ENCODE measurements around the gene PIGC. TPM values are rescaled to one million over a fixed set of nuclear protein-coding genes. Genes with fewer than 3 reads are reported as not detected.
"Not testable (repeated sequence)": the region's sequence is repeated elsewhere in the genome, so short reads cannot be mapped to it uniquely, and the experiment has no call there.

Gene PIGC
- total RNA-seq, 1 experiment from 2014 or later, result 16.2 TPM

GRCh38 chr1:172442843-172443565 is 865 bp downstream of the PIGC start:
- no peak for TF ChIP-seq ZNF138 (CRISPR knock-in tag; conservative IDR thresholded peaks at IDR 0.05)
- TF ChIP-seq ATF1 (CRISPR knock-in tag; IDR thresholded peaks at IDR 0.05), result no peak
- no peak for TF ChIP-seq ESRRA (CRISPR knock-in tag; IDR thresholded peaks at IDR 0.05; ENCODE audit: borderline replicate concordance)
- TF ChIP-seq, protein P1, sequence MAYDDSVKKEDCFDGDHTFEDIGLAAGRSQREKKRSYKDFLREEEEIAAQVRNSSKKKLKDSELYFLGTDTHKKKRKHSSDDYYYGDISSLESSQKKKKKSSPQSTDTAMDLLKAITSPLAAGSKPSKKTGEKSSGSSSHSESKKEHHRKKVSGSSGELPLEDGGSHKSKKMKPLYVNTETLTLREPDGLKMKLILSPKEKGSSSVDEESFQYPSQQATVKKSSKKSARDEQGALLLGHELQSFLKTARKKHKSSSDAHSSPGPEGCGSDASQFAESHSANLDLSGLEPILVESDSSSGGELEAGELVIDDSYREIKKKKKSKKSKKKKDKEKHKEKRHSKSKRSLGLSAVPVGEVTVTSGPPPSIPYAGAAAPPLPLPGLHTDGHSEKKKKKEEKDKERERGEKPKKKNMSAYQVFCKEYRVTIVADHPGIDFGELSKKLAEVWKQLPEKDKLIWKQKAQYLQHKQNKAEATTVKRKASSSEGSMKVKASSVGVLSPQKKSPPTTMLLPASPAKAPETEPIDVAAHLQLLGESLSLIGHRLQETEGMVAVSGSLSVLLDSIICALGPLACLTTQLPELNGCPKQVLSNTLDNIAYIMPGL (CRISPR knock-in tag; IDR thresholded peaks at IDR 0.05), result no peak
- TF ChIP-seq FOXJ3 (CRISPR knock-in tag; IDR thresholded peaks at IDR 0.05; ENCODE audit: borderline replicate concordance), result no peak
- TF ChIP-seq, protein P2, sequence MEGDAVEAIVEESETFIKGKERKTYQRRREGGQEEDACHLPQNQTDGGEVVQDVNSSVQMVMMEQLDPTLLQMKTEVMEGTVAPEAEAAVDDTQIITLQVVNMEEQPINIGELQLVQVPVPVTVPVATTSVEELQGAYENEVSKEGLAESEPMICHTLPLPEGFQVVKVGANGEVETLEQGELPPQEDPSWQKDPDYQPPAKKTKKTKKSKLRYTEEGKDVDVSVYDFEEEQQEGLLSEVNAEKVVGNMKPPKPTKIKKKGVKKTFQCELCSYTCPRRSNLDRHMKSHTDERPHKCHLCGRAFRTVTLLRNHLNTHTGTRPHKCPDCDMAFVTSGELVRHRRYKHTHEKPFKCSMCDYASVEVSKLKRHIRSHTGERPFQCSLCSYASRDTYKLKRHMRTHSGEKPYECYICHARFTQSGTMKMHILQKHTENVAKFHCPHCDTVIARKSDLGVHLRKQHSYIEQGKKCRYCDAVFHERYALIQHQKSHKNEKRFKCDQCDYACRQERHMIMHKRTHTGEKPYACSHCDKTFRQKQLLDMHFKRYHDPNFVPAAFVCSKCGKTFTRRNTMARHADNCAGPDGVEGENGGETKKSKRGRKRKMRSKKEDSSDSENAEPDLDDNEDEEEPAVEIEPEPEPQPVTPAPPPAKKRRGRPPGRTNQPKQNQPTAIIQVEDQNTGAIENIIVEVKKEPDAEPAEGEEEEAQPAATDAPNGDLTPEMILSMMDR (IDR thresholded peaks at IDR 0.05), result no peak
- no peak for TF ChIP-seq OVOL2 (CRISPR knock-in tag; IDR thresholded peaks at IDR 0.05; ENCODE audit: borderline replicate concordance)
- H3K27me3 Mint-ChIP-seq (ENCODE audit: low read depth), result no peaks in the 10 kb centered on the region; the same call in 1 of the 2 replicates
- CTCF ChIA-PET, result interaction anchor here (1.0 to 1.9 kb wide), 7 partner anchors 10 to 440 kb away, joined by 3 to 7 read pairs (median 3); no protein-coding TSS in a partner anchor
- H3K4me3 Mint-ChIP-seq, result peak overlapping the region; percentile 86
- POLR2A ChIA-PET, result no interaction called here
- H3K36me3 Mint-ChIP-seq, result peaks cover 11% of the 10 kb centered on the region
- ATAC-seq, result no peak
- peak overlapping the region; percentile 26; the same call in 1 of the 2 replicates for H3K27ac Mint-ChIP-seq
- DNase-seq (ENCODE audit: low spot score), result no peak
- peaks cover 4% of the 10 kb centered on the region for H3K4me1 Mint-ChIP-seq
- H3K9me3 Mint-ChIP-seq, result no peaks in the 10 kb centered on the region

- no peaks in the 10 kb centered on the region for H3K9me3 Mint-ChIP-seq
- ATAC-seq (no peak), DNase-seq (ENCODE audit: low spot score) (no peak)
- no peak overlapping the region for H3K4me3 Mint-ChIP-seq
- ChIA-PET CTCF (interaction anchor here (1.1 to 1.4 kb wide), 2 partner anchors 264 to 278 kb away, joined by 3 read pairs; no protein-coding TSS in a partner anchor), POLR2A (no interaction called here)
- H3K27ac Mint-ChIP-seq, result no peak overlapping the region
- TF ChIP-seq, protein P3, sequence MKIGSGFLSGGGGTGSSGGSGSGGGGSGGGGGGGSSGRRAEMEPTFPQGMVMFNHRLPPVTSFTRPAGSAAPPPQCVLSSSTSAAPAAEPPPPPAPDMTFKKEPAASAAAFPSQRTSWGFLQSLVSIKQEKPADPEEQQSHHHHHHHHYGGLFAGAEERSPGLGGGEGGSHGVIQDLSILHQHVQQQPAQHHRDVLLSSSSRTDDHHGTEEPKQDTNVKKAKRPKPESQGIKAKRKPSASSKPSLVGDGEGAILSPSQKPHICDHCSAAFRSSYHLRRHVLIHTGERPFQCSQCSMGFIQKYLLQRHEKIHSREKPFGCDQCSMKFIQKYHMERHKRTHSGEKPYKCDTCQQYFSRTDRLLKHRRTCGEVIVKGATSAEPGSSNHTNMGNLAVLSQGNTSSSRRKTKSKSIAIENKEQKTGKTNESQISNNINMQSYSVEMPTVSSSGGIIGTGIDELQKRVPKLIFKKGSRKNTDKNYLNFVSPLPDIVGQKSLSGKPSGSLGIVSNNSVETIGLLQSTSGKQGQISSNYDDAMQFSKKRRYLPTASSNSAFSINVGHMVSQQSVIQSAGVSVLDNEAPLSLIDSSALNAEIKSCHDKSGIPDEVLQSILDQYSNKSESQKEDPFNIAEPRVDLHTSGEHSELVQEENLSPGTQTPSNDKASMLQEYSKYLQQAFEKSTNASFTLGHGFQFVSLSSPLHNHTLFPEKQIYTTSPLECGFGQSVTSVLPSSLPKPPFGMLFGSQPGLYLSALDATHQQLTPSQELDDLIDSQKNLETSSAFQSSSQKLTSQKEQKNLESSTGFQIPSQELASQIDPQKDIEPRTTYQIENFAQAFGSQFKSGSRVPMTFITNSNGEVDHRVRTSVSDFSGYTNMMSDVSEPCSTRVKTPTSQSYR (CRISPR knock-in tag; IDR thresholded peaks at IDR 0.05), result no peak
- TF ChIP-seq GABPB1 (CRISPR knock-in tag; IDR thresholded peaks at IDR 0.05), result no peak
- no peak for TF ChIP-seq JUN (CRISPR knock-in tag; IDR thresholded peaks at IDR 0.05)
- no peak for TF ChIP-seq NR2C2 (CRISPR knock-in tag; IDR thresholded peaks at IDR 0.05)
- no peak for TF ChIP-seq GTF2I (CRISPR knock-in tag; conservative IDR thresholded peaks at IDR 0.05)
- no peak for TF ChIP-seq NFE2L1 (CRISPR knock-in tag; IDR thresholded peaks at IDR 0.05)
- TF ChIP-seq FOXK1 (CRISPR knock-in tag; IDR thresholded peaks at IDR 0.05), result no peak
- TF ChIP-seq RORB (CRISPR knock-in tag; IDR thresholded peaks at IDR 0.05), result no peak
- H3K36me3 Mint-ChIP-seq, result peaks cover 11% of the 10 kb centered on the region
- peaks cover 4% of the 10 kb centered on the region for H3K4me1 Mint-ChIP-seq
- no peaks in the 10 kb centered on the region for H3K27me3 Mint-ChIP-seq (ENCODE audit: low read depth)
Measured at GRCh38 chr1:172442404-172442803, 1.5 kb downstream of the PIGC start.

DNA sequence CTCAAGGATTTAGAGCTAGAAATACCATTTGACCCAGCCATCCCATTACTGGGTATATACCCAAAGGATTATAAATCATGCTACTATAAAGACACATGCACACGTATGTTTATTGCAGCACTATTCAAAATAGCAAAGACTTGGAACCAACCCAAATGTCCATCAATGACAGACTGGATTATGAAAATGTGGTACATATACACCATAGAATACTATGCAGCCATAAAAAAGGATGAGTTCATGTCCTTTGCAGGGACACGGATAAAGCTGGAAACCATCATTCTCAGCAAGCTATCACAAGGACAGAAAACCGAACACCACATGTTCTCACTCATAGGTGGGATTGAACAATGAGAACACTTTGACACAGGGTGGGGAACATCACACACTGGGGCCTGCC is 6.7 kb downstream of the PIGC start:
- H3K27ac Mint-ChIP-seq; DNase-seq (ENCODE audit: low spot score); H3K4me3 Mint-ChIP-seq; H3K27me3 Mint-ChIP-seq (ENCODE audit: low read depth); POLR2A ChIA-PET; ATAC-seq; H3K4me1 Mint-ChIP-seq; CTCF ChIA-PET: not testable (repeated sequence)
- Mint-ChIP-seq H3K9me3 (peaks cover 19% of the 10 kb centered on the region), H3K36me3 (peaks cover 11% of the 10 kb centered on the region)
